Esophagus squamous epithelium (tissue), 5 donors: ENCODE results near the gene ATP5F1B. TPM values are rescaled to one million over a fixed set of nuclear protein-coding genes. Genes with fewer than 3 reads are reported as not detected.
A peak's percentile ranks its signal among the peaks of the same experiment; 100 is the strongest.

Experiments used
- DNase-seq: peaks from one replicate; lab custom pipeline; 2025; lab: John Stamatoyannopoulos, UW
- H3K27ac ChIP-seq, 4 donors: fragments of 200-600 bp; sonication (generic); one replicate each; pipeline ENCODE4 v1.5.1; 2016 to 2019; ENCODE audit warnings: mild to moderate bottlenecking in 1 of 4
- H3K27me3 ChIP-seq, 4 donors: fragments of 200-600 bp; sonication (generic); 1 replicate in 3 of 4; 2 replicates in 1 of 4; pipeline versions ENCODE4 v1.5.1 to v1.6.0; 2017 to 2021; ENCODE audit warnings: antibody characterized with exemption in 1 of 4
- H3K36me3 ChIP-seq, 3 donors: fragments of 200-600 bp; sonication (generic); one replicate each; pipeline ENCODE4 v1.5.1; 2016 to 2019
- H3K4me1 ChIP-seq, 3 donors: fragments of 200-600 bp; sonication (generic); one replicate each; pipeline ENCODE4 v1.5.1; 2017 to 2019
- H3K4me3 ChIP-seq, 4 donors: fragments of 200-600 bp; sonication (generic); 1 replicate in 3 of 4; 2 replicates in 1 of 4; pipeline ENCODE4 v1.5.1; 2016 to 2019; ENCODE audit warnings: mild to moderate bottlenecking in 2 of 4, moderate library complexity in 1 of 4
- H3K9me3 ChIP-seq, 3 donors: fragments of 200-600 bp; sonication (generic); one replicate each; pipeline ENCODE4 v1.5.1; 2016 to 2019
- POLR2A ChIP-seq, 4 donors: fragments of 450-650 bp; IDR thresholded peaks; one replicate each; pipeline ENCODE4 v1.6.1; 2017; ENCODE audit warnings: antibody characterized with exemption in 4 of 4, mild to moderate bottlenecking in 4 of 4, moderate library complexity in 3 of 4
- WGBS, 2 donors: methylation state at CpG; one replicate each; pipeline ENCODE4 v1.1.5; 2018; 5-methylcytosine and 5-hydroxymethylcytosine counted together
- intact Hi-C: fragments of 100-400 bp; cut with DNase I; formaldehyde crosslinking; loops from one replicate; pipeline ENCODE4 v1.15.0; 2022
- total RNA-seq, 4 donors: library from RNA; depleted of rRNA; stranded (reverse); fragments of >200 nt; gene quantifications; one replicate each; pipeline ENCODE4 v1.1.0, GENCODE V29; 2016
- TF ChIP-seq, protein P1 (sequence below), 6 experiments: fragments of 450-650 bp in 4 of 6; fragments of 200-600 bp in 2 of 6; sonication (generic) in 2 of 6; IDR thresholded peaks; one replicate each; pipeline ENCODE4 v1.5.1; 2016 to 2019; ENCODE audit warnings: antibody characterized with exemption in 6 of 6, mild to moderate bottlenecking in 4 of 6, moderate library complexity in 4 of 6
- donor health status: DM: yes; HTN: yes; CAD: no.

The ATP5F1B gene
- total RNA-seq, result 100 to 1,000 TPM; 337 to 726 (median 526) TPM

DNA sequence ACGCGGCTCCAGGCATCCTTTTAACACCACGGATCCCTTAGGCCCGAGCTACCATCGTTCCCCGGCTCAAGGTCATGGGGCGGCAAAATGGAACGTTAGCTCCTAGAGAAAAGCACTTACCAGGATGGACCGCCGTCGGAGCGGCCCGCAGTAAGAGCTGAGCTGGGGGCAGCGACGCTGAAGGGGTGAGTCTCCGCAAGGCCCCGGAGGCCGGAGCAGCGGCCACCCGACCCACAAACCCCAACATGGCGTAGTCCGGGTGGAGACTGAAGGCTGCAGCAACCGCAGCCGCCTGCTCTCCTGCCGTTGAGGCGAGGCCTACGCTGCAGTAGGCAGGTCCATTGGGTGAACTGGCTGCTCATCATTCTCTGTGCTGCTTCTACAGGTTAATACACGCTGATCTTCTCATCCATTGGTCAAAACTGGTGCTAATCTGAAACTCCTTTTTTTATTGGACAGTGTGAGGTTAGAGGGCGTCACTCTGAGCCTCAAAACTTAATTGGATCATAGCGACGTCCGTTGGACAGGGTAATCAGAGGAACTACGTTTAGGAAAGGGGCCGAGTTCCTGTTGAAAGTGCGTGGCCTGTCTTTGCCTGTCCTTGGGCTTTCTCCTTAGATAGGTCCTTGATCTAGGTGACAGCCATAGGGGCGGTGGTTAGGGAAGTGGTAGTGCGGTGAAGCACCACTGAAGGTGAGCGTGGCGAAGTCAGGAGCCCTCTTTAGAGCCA, at the start of gene ATP5F1B:
Gene ATP5F1B, minus strand, starts transcription at position 268 of the 730 bp plus-strand sequence. Its CDS starts 21 bp downstream, at position 247.
- no peaks in the 10 kb centered on the region for H3K9me3 ChIP-seq
- peaks cover 20 to 37% (median 30%) of the 10 kb centered on the region in 3 donors for H3K36me3 ChIP-seq
- intact Hi-C loops, result loop anchor here (10.0 kb wide), 1 partner anchor 79 kb away; the partner anchor contains the start of gene NACA
- peak within 1 kb of the TSS; percentile 79 to 91 (median 86) for H3K4me3 ChIP-seq
- 0% methylated on average over 19 to 20 of the region's 39 CpGs for WGBS, 2 donors
- peak; percentile 90 for DNase-seq
- peaks cover 8 to 49% (median 36%) of the 10 kb centered on the region in 3 donors for H3K4me1 ChIP-seq
- H3K27me3 ChIP-seq, result no peaks in the 10 kb centered on the region
- TF ChIP-seq POLR2A (IDR thresholded peaks at IDR 0.05), result peak in 3 of 4 donors; percentile 94 to 99 (median 97)
- TF ChIP-seq, protein P1, sequence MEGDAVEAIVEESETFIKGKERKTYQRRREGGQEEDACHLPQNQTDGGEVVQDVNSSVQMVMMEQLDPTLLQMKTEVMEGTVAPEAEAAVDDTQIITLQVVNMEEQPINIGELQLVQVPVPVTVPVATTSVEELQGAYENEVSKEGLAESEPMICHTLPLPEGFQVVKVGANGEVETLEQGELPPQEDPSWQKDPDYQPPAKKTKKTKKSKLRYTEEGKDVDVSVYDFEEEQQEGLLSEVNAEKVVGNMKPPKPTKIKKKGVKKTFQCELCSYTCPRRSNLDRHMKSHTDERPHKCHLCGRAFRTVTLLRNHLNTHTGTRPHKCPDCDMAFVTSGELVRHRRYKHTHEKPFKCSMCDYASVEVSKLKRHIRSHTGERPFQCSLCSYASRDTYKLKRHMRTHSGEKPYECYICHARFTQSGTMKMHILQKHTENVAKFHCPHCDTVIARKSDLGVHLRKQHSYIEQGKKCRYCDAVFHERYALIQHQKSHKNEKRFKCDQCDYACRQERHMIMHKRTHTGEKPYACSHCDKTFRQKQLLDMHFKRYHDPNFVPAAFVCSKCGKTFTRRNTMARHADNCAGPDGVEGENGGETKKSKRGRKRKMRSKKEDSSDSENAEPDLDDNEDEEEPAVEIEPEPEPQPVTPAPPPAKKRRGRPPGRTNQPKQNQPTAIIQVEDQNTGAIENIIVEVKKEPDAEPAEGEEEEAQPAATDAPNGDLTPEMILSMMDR (IDR thresholded peaks at IDR 0.05), result peak in 2 of 6 experiments; percentile 12 to 18
- H3K27ac ChIP-seq, result peak within 1 kb of the TSS; percentile 91 to 97 (median 94)

DNA sequence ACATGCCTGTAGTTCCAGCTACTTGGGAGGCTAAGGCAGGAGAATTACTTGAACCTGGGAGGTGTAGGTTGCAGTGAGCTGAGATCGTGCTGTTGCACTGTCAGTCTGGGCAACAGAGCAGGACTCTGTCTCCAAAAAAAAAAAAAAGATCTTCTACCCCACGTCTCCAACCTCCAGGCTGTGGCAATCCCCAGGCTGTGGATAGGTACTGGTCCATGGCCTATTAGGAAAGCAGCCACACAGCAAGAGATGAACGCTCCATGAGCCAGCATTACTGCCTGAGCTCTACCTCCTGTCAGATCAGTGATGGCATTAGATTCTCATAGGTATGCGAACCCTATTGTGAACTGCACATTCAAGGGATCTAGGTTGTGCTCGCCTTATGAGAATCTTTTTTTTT, 48.4 kb upstream of the ATP5F1B start:
- WGBS, 2 donors, result 73 to 83% methylated on average over 5 of the region's 5 CpGs
- DNase-seq, result no peak
- intact Hi-C loops, result no loop called here
- Histone ChIP-seq H3K9me3 (no peaks in the 10 kb centered on the region), H3K4me3 (no peak overlapping the region), H3K27ac (no peak overlapping the region), H3K4me1 (peaks cover 0 to 6% (median 3%) of the 10 kb centered on the region in 3 donors), H3K27me3 (no peaks in the 10 kb centered on the region), H3K36me3 (no peaks in the 10 kb centered on the region)
- TF ChIP-seq POLR2A (IDR thresholded peaks at IDR 0.05), result no peak
- TF ChIP-seq, protein P1 (IDR thresholded peaks at IDR 0.05), result no peak

DNA sequence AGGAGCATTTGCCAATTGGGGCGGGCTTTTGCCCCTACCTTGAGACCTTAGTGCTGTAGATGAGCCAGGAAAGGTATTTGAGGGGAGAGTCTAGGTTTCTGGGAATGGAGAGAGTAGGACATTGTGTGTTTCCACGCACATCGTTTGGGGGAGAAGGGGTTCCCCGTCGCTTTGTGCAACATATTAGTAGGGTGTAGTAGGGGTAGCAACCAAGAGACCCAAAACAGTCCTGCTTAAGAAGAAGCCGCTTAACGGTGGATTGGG, 43.0 kb upstream of the ATP5F1B start:
- WGBS, 2 donors, result 0 to 5% methylated on average over 7 of the region's 7 CpGs
- Histone ChIP-seq H3K9me3 (no peaks in the 10 kb centered on the region), H3K27ac (peak overlapping the region; percentile 98 to 100 (median 100)), H3K36me3 (no peaks in the 10 kb centered on the region), H3K27me3 (no peaks in the 10 kb centered on the region), H3K4me3 (peak overlapping the region; percentile 81 to 99 (median 94)), H3K4me1 (peaks cover 7 to 43% (median 13%) of the 10 kb centered on the region in 3 donors)
- no peak for TF ChIP-seq POLR2A (IDR thresholded peaks at IDR 0.05)
- TF ChIP-seq, protein P1 (IDR thresholded peaks at IDR 0.05), result no peak
- DNase-seq, result no peak
- intact Hi-C loops, result loop anchor here (5.0 kb wide), 2 partner anchors 34 to 51 kb away; no protein-coding TSS in a partner anchor

DNA sequence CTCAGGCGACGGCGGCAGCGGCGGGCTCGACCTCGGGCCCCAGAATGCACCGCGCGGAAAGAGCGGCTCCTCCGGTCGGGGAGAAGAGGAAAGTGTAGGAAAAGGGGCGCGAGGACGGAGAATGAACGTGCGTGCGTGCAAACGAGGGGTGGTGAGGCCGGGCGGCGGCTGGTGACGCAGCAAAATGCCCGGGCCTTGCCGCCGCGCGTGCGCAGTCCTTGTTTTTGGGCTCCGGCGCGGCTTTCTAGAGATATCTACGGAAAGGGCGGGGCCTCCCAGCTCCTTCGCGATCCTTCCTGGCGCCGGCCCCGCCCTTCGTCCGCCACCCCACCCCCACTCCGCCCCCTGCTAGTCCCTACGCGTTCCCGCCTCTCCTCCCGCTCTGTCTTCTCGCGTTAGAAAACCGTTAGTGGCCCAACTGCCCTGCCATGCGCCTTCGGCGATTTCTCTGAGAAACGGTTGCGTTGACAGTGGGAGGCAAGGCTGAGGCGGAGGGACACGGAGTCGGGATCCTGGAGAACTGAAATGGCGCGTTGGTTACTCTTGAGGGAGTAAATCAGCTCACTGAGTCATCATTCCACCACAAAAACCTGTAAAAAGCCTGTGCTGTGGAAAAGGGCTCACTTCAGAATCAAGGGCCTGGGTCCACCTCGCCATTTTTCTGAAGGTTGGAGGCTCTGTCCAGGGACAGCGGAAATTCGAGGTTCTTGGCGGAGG, 42.5 kb upstream of the ATP5F1B start, which contains the start of gene PTGES3:
Gene PTGES3, minus strand, starts transcription at position 156 of the 717 bp plus-strand sequence. CDS start 285 bp downstream, outside the sequence.
- H3K27me3 ChIP-seq, result no peaks in the 10 kb centered on the region
- H3K4me3 ChIP-seq, result peak within 1 kb of the TSS; percentile 81 to 99 (median 94)
- 0 to 1% methylated on average over 19 to 34 of the region's 64 CpGs for WGBS, 2 donors
- peak in 3 of 4 donors; percentile 73 to 97 (median 90) for TF ChIP-seq POLR2A (IDR thresholded peaks at IDR 0.05)
- TF ChIP-seq, protein P1 (IDR thresholded peaks at IDR 0.05), result peak in 1 of 6 experiments; percentile 9
- peak; percentile 83 for DNase-seq
- H3K9me3 ChIP-seq, result no peaks in the 10 kb centered on the region
- intact Hi-C loops, result loop anchor here (5.0 kb wide), 2 partner anchors 34 to 51 kb away; no protein-coding TSS in a partner anchor
- peaks cover 7 to 48% (median 13%) of the 10 kb centered on the region in 3 donors for H3K4me1 ChIP-seq
- peak within 1 kb of the TSS; percentile 98 to 100 (median 100) for H3K27ac ChIP-seq
- peaks cover 0 to 2% (median 0%) of the 10 kb centered on the region in 3 donors for H3K36me3 ChIP-seq
